WI38 (cell line): ENCODE data around the gene C9orf43.

ENCODE experiments used
- H3K4me3 ChIP-seq: 2 replicates; pipeline ENCODE4 v1.5.1; 2011; ENCODE audit warnings: low read depth, mild to moderate bottlenecking, control low read depth, low read length
- CTCF ChIP-seq: IDR thresholded peaks from 2 replicates; pipeline ENCODE4 v1.5.1; 2012; ENCODE audit warnings: low read depth, mild to moderate bottlenecking, control low read depth, low read length

The C9orf43 gene

GRCh38 chr9:113388833-113389232 lies 21.7 kb upstream of the C9orf43 start:
- no peak overlapping the region for H3K4me3 ChIP-seq
- TF ChIP-seq CTCF, result no peak

GRCh38 chr9:113389451-113389850 lies 21.1 kb upstream of the C9orf43 start:
- H3K4me3 ChIP-seq, result no peak overlapping the region
- TF ChIP-seq CTCF, result no peak

DNA sequence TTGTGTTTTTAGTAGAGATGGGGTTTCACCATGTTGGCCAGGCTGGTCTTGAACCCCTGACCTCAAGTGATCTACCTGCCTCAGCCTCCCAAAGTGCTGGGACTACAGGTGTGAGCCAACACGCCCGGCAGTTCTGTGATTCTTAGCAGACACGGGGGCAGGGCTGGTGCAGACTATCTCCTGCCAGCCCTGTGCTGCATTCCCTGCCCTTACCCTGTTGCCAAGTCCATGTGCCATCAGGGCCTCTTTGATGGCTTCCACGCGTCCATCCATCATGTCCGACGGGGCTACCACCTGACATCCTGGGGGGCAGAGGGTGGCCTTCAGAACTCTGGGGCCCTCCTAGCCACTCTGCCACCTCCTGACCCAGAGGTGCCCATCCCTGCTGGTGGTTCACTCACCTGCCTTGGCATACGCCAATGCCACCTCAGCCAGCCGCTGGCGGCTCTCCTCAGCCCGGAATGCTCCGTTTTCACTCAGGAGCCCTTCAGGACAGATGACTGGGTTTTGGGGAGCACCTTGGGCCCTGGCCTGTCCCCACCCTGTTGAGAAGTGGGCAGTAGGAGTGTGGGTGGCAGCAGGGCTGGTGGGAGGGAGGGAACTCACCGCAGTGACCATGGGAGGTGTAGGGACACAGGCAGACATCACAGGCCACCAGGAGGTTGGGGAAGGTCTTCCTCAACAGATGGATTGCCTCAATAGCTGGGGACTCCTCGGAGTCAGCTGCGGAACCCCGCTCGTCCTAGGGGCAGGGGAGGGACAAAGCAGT lies 20.2 kb upstream of the C9orf43 start:
- H3K4me3 ChIP-seq, result no peak overlapping the region

GRCh38 chr9:113391917-113392316 lies 18.6 kb upstream of the C9orf43 start:
- TF ChIP-seq CTCF, result no peak
- no peak overlapping the region for H3K4me3 ChIP-seq

More for the DNA sequence above, 20.2 kb upstream of the C9orf43 start:
- TF ChIP-seq CTCF, result no peak

GRCh38 chr9:113393281-113393680 lies 17.3 kb upstream of the C9orf43 start:
- TF ChIP-seq CTCF, result no peak
- no peak overlapping the region for H3K4me3 ChIP-seq

GRCh38 chr9:113395000-113395861 lies 15.3 kb upstream of the C9orf43 start:
- no peak overlapping the region for H3K4me3 ChIP-seq
- no peak for TF ChIP-seq CTCF

DNA sequence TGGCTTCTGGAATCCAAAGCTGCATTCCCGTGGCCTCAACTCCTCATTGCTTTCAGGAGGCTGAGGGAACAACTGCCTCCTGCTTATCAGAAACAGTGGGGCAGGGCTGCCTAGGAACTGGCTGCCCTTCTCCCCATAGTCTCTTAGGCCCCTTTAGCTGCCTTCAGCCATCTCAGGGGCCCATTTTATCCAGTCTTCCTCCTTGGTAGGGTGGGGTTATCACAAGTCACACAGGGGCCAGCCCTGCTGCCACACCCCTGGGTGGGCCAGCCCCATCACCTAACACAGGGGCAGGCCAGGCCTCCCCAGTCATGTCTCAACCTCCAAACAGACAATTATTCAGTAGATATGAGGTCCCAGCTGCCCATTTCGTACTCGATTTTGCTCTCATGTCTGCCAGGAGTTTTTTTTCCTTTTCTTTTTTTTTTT lies 13.3 kb upstream of the C9orf43 start:
- no peak for TF ChIP-seq CTCF
- H3K4me3 ChIP-seq, result no peak overlapping the region
